ENCODE data around the gene RPS27A. TPM values are rescaled to one million over a fixed set of nuclear protein-coding genes. Genes with fewer than 3 reads are reported as not detected.
A peak's percentile ranks its signal among the peaks of the same experiment; 100 is the strongest.

RPS27A gene
- total and polyA plus RNA-seq, 9 donors = 1,558 to 6,047 (median 2,035) TPM

GRCh38 chr2:55282110-55282917, 49.8 kb downstream of the RPS27A start:
- H3K4me3 ChIP-seq = peak overlapping the region; percentile 54
- intact Hi-C loops (cut with DNase I) = no loop called here
- DNase-seq = peak; percentile 80 to 90 (median 85)
- H3K9me3 ChIP-seq = no peaks in the 10 kb centered on the region
- peaks cover 2% of the 10 kb centered on the region for H3K4me1 ChIP-seq (ENCODE audit: insufficient read depth)
- TF ChIP-seq CTCF (IDR thresholded peaks at IDR 0.05) = no peak
- TF ChIP-seq POLR2A (IDR thresholded peaks at IDR 0.05) = peak; percentile 35
- no peaks in the 10 kb centered on the region for H3K27me3 ChIP-seq
- WGBS, 3 donors = 0 to 1% (median 0%) methylated on average over 42 to 60 of the region's 60 CpGs
- H3K36me3 ChIP-seq = no peaks in the 10 kb centered on the region
- peak overlapping the region; percentile 88 to 93 for H3K27ac ChIP-seq

GRCh38 chr2:55283083-55283482, 50.6 kb downstream of the RPS27A start:
- intact Hi-C loops (cut with DNase I) = no loop called here
- 96 to 99% (median 96%) methylated on average over 12 of the region's 12 CpGs for WGBS, 3 donors
- Histone ChIP-seq H3K27ac (no peak overlapping the region), H3K9me3 (no peaks in the 10 kb centered on the region), H3K27me3 (no peaks in the 10 kb centered on the region), H3K4me3 (no peak overlapping the region), H3K4me1 (ENCODE audit: insufficient read depth) (peaks cover 2% of the 10 kb centered on the region), H3K36me3 (no peaks in the 10 kb centered on the region)
- DNase-seq = no peak
- TF ChIP-seq CTCF (IDR thresholded peaks at IDR 0.05) = no peak
- no peak for TF ChIP-seq POLR2A (IDR thresholded peaks at IDR 0.05)
- TF ChIP-seq EP300 (IDR thresholded peaks at IDR 0.05) = no peak

Other genes starting within 250 kb of the RPS27A start
- gene RTN4, start 182.2 kb upstream of the RPS27A start, total RNA-seq = 100 to 1,000 TPM; 118 to 275 (median 200) TPM
- gene RTN4, start 182.2 kb upstream of the RPS27A start, polyA plus RNA-seq = 100 to 1,000 TPM; 110 to 334 TPM
- gene CLHC1, start 395 bp upstream of the RPS27A start, total RNA-seq = 10 to 100 TPM; 11.3 to 21.3 (median 15.6) TPM
- 1 to 10 TPM; 5.6 to 7.8 TPM for gene CLHC1, start 395 bp upstream of the RPS27A start, polyA plus RNA-seq
- gene MTIF2, start 36.5 kb downstream of the RPS27A start, total RNA-seq = 10 to 100 TPM; 12.6 to 18.6 (median 14.1) TPM
- 10 to 100 TPM; 13.0 to 16.4 TPM for gene MTIF2, start 36.5 kb downstream of the RPS27A start, polyA plus RNA-seq
- 10 to 100 TPM; 25.0 to 64.4 (median 33.9) TPM for gene CCDC88A, start 187.2 kb downstream of the RPS27A start, total RNA-seq
- gene CCDC88A, start 187.2 kb downstream of the RPS27A start, polyA plus RNA-seq = 10 to 100 TPM in 1 of 2 donors, 1 to 10 TPM in 1; 9.6 to 23.4 TPM

Data from ovary (tissue), 9 donors.